Epithelial cell of prostate (primary cell): ENCODE measurements around the gene CXCR4.
"Not testable (repeated sequence)": the region's sequence is repeated elsewhere in the genome, so short reads cannot be mapped to it uniquely, and the experiment has no call there.

Experiments used
- DNase-seq: peaks from one replicate; pipeline ENCODE4 v3.0.0-alpha.2; 2011; ENCODE audit warnings: low read depth, low spot score
- H3K27ac ChIP-seq: fragments of 450-650 bp; 2 replicates; pipeline ENCODE4 v1.5.1; 2017; ENCODE audit warnings: mild to moderate bottlenecking

Gene CXCR4

DNA sequence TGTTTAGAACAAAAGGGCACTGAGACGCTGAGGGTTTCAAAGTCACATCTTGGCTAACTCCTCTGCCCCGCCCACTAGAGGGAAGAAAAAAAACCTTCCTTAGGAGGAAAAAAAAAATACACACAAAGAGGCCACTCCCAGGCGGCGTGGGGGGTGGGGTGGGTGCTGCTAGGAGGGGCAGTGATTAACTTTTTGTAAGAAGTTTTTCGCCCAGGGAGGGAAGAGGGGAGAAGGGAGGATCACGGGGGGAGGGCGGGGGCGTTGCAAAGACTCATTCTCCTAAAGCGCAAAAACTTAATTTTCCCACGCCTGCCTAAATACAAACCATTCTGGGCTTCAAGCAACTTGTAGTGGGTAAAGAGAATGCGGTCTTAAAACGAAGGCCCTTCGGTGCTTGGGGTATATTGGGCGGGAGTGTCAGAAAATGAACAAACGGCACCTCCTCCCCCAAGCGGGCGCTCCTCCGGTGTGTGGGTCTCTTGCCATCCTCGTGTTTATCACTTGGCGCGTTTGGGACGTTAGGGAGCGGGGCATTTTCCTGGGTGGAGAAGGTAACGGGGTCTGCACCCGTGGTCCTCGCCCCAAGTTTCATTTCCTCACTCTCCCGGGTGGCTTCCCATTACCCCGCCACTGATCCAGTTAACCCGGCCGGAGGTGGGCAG is 1.7 kb downstream of the CXCR4 start:
- H3K27ac ChIP-seq: no peak overlapping the region
- DNase-seq: no peak

- no peak for DNase-seq
- H3K27ac ChIP-seq: no peak overlapping the region
Measured at GRCh38 chr2:136115183-136115761, 2.7 kb downstream of the CXCR4 start.

- no peak for DNase-seq
- no peak overlapping the region for H3K27ac ChIP-seq
Measured at GRCh38 chr2:136114382-136114781, 3.6 kb downstream of the CXCR4 start.

- no peak overlapping the region for H3K27ac ChIP-seq
- DNase-seq: no peak
Measured at GRCh38 chr2:136113209-136113971, 4.6 kb downstream of the CXCR4 start.

- H3K27ac ChIP-seq: no peak overlapping the region
- DNase-seq: no peak
Measured at GRCh38 chr2:136112317-136113208, 5.4 kb downstream of the CXCR4 start.

GRCh38 chr2:136111711-136112110 is 6.2 kb downstream of the CXCR4 start:
- H3K27ac ChIP-seq: no peak overlapping the region
- DNase-seq: no peak

GRCh38 chr2:136110526-136110925 is 7.4 kb downstream of the CXCR4 start:
- no peak for DNase-seq

GRCh38 chr2:136108463-136108862 is 9.5 kb downstream of the CXCR4 start:
- H3K27ac ChIP-seq: no peak overlapping the region
- DNase-seq: no peak

More at GRCh38 chr2:136110526-136110925, 7.4 kb downstream of the CXCR4 start:
- H3K27ac ChIP-seq: no peak overlapping the region

DNA sequence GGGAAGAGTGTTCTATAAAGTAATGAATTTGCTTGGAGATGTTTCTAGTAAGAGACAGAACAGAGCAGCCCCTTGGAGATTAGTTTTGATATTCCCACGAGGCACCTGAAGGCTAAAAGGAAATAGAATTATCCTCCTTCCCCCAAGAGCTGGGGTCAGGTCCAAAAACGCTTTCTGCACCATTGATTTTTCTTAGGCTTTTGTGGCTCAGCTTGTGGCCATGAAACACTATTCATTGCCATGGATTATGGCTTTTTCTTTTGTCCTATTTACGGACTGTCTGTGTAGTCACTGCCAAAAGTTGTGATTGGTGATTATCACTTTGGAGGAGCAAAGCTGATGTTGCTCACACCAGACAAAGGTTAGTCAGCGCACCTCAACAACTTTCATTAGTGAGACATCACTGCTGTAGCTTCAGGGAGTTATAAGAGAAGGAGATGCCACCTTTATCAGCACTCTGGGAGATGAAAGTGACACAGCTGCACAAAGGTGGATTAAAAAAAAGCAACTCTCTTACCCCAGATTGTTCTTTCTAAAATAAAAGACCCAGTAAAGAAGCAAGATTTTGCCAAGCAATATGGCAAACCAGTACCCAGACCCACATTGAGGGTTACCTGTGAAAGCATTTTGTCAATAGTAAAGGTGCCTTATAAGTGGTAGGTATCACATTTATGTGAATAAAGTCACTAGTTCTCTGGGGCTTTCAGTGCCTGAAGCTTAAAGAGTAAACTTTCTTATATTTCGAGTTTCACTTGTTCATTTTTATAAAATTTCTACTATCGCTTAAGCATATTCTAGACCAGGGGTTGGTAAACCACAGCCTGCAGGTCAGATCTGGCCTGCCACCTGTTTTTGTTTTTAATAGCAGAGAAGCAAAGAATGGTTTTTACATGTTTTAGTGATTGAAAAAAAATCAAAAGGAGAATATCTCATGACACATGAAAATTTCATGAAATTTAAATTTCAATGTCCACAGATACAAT is 10.6 kb downstream of the CXCR4 start:
- DNase-seq: no peak
- H3K27ac ChIP-seq: no peak overlapping the region

GRCh38 chr2:136106505-136106904 is 11.4 kb downstream of the CXCR4 start:
- DNase-seq: no peak
- no peak overlapping the region for H3K27ac ChIP-seq

- DNase-seq: no peak
Measured at GRCh38 chr2:136104977-136105376, 13.0 kb downstream of the CXCR4 start.

DNA sequence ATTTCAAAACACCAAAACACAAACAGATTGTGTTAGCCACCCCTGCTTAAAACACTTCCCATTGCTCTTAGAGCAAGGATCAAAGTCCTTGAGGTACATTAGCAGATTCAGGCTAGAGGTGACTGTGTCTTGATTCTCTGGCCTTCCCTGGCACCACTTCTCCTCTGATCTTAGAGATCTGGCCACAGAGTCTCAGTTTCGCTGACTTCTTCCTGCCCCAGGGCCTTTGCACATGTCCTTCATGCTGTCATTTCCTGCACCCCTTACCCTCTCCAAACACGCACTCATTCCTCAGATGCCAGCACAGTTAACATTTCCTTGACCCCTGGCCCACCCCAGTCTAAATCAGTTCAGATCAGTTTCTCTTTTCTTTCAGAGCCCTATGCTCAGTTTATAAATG is 16.9 kb downstream of the CXCR4 start:
- no peak for DNase-seq
- H3K27ac ChIP-seq: no peak overlapping the region

More at GRCh38 chr2:136104977-136105376, 13.0 kb downstream of the CXCR4 start:
- H3K27ac ChIP-seq: no peak overlapping the region

GRCh38 chr2:136098441-136098840 is 19.5 kb downstream of the CXCR4 start:
- DNase-seq: no peak
- H3K27ac ChIP-seq: no peak overlapping the region

DNA sequence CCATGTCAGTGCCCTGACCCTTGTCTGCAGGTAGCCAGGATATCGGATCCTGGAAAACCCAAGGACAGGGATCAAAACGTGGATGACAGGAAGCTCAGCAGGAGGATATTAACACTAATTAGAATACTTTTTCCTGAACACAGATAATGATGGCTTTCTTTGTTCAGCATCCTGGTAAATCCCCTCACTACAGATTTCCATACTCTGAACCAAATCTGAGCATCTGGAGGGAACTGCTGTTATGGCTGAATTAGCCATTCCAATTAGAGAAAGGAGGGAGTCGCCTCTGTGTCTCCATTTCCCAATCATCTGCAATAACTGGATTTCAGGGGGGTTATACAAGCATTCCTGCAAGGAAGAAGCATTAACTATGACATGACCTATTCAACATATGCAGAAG is 24.4 kb downstream of the CXCR4 start:
- H3K27ac ChIP-seq: no peak overlapping the region
- DNase-seq: no peak

DNA sequence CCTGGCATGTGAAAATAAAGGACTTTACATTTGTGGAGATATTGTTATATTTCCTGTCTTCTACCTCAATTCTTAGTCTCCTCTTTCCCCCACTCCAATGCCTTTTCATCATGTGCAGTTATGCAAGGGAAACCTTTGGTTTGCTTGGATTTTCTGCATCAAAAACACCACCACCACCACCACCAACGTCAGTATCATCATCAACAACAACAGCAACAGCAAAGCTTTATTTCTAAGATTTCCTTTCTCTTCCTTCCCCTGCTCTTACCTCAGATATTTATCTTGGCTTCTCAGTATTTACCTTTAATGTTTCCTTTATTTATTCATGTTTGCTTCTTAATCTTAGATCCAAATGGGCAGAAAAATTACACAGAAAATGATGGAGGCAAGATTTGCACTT is 26.1 kb downstream of the CXCR4 start:
- no peak overlapping the region for H3K27ac ChIP-seq
- no peak for DNase-seq

DNA sequence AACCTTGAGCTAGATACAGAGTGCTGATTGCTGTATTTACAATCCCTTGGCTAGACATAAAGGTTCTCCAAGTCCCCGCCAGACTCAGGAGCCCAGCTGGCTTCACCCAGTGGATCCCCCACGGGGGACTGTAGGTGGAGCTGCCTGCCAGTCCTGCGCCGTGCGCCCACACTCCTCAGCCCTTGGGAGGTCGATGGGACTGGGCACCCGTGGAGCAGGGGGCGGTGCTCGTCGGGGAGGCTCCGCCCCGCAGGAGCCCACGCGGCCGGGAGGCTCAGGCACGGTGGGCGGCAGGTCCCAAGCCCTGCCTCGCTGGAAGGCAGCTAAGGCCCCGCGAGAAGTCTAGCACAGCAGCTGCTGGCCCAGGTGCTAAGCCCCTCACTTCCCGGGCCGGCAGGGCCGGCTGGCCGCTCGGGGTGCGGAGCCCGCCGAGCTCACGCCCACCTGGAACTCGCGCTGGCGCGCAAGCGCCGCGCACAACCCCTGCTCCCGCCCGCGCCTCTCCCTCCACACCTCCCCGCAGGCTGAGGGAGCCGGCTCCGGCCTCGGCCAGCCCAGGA is 30.0 kb downstream of the CXCR4 start:
- DNase-seq, H3K27ac ChIP-seq: not testable (repeated sequence)

DNA sequence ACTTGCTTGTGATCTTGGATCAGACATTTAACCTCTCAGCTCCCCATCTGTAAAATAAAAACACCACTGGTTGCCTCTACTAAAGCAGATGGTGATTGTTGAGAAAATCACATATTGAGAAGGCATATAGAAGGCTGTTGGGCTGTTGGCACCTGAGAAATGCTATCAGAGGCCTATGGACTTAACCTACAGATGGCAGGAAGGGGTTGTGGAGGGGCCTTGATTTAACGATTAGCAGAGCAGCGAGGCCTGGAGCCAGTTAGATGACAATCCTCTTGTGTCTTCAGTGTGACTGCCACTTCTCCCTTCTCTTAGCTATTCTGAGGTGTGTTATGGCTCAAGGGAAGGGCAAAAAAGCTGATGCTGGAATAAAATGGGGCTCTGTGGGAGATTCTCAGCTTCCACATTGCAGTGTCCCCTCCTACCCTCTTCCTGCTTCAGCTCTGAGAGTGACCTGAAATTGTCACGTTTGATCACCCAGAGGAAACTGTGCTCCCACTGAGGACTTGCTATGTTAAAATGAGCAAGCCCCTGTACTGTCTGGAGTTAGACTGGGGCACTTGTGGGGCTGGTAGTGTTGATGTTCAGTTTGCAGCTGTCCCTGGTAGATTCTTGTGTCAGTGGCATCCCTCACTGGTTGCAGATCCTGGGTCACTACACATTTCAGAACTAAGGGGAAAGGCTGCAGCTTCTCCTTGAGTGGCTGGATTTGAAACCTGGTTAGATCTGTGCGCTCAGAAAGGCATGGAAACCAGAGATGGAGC is 31.5 kb downstream of the CXCR4 start:
- H3K27ac ChIP-seq: no peak overlapping the region
- no peak for DNase-seq

GRCh38 chr2:136085453-136086209 is 32.3 kb downstream of the CXCR4 start:
- DNase-seq: no peak
- H3K27ac ChIP-seq: no peak overlapping the region
